Ovary (tissue), 3 donors: ENCODE results near the gene CDC25B.

Source experiments
- CTCF ChIP-seq, 3 donors: fragments of 450-650 bp in 2 of 3; fragments of 200-600 bp in 1 of 3; IDR thresholded peaks; one replicate each; pipeline versions ENCODE4 v1.5.1 to v1.8.0; 2016 to 2022; ENCODE audit warnings: antibody characterized with exemption in 3 of 3, mild to moderate bottlenecking in 1 of 3
- EP300 ChIP-seq: sonication (generic); formaldehyde crosslinking; IDR thresholded peaks from one replicate; pipeline ENCODE4 v1.6.1; 2017; ENCODE audit warnings: antibody characterized with exemption
- POLR2A ChIP-seq: fragments of 450-650 bp; IDR thresholded peaks from one replicate; pipeline ENCODE4 v1.6.1; 2017; ENCODE audit warnings: antibody characterized with exemption, mild to moderate bottlenecking, moderate library complexity
- donor health status: DM: no; HTN: no; CAD: no.

GRCh38 chr20:3778976-3779375 is 17.1 kb upstream of the CDC25B start:
- TF ChIP-seq POLR2A (no peak), CTCF (IDR thresholded peaks at IDR 0.05) (no peak), EP300 (no peak)
